ENCODE measurements around the gene ICA1.

- TF ChIP-seq FOXJ3 (CRISPR knock-in tag; IDR thresholded peaks at IDR 0.05; ENCODE audit: borderline replicate concordance) (no peak), CTCF (CRISPR knock-in tag; IDR thresholded peaks at IDR 0.05) (no peak), ESRRA (CRISPR knock-in tag; IDR thresholded peaks at IDR 0.05; ENCODE audit: low read depth) (no peak), ZC3H4 (CRISPR knock-in tag; IDR thresholded peaks at IDR 0.05; ENCODE audit: borderline replicate concordance) (no peak), MBD4 (IDR thresholded peaks at IDR 0.05; ENCODE audit: borderline replicate concordance, low read length) (no peak), SP2 (CRISPR knock-in tag; IDR thresholded peaks at IDR 0.05) (no peak), EP300 (IDR thresholded peaks at IDR 0.05; ENCODE audit: low read depth in 2 of 2, low read length in 2 of 2) (no peak), EP300 (CRISPR knock-in tag; IDR thresholded peaks at IDR 0.05; ENCODE audit: borderline replicate concordance) (no peak), SP4 (CRISPR knock-in tag; IDR thresholded peaks at IDR 0.05) (no peak), CHD2 (IDR thresholded peaks at IDR 0.05; ENCODE audit: low read depth, low read length) (no peak), ZBTB1 (CRISPR knock-in tag; IDR thresholded peaks at IDR 0.05; ENCODE audit: borderline replicate concordance) (no peak), JUN (CRISPR knock-in tag; IDR thresholded peaks at IDR 0.05) (no peak), UBTF (CRISPR knock-in tag; IDR thresholded peaks at IDR 0.05) (no peak), POLR2A (IDR thresholded peaks at IDR 0.05; ENCODE audit: insufficient read depth in 1 of 2, low read depth in 2 of 2, low read length in 2 of 2) (no peak)
Measured at GRCh38 chr7:8236780-8237407, 25.1 kb downstream of the ICA1 start.
